ENCODE measurements around the gene MRPL2.

Gene MRPL2

DNA sequence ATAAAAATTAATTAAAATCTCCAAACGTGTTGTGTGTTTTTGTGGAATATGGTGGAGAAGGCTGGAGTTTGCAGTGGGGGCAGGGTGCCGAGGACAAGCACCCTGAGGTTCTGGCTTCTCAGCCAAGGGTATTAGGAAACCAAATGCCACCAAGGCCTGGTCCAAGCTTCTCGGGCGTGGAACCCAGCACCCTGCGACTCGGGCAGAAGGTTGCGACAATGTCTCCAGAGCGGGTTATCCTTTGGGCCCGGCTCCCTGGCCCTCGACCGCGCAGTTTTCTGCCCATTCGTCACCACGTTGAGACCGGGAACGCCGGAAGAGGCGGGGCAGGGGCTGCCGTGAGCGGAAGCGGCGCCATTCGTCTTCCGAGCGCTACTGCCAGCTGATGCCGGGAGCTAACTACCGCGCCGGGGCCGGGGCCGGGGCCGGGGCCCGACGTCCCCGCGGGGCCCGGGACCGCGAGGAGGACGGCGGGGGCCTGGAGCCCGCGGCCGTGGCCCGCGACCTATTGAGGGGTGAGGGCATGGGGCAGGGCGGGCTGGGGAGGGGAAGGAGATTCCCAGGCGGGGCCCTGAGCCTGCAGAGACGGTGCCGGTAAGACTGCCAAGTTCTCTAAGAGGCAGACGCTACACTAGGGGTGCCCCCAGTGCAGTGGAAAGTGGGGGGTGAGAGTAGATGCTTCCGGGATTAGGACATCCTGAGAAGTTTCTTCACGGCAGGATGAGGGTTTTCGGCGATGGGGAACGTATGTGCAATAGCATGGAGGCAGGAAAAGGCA is 37.8 kb downstream of the MRPL2 start, which contains the start of gene RRP36:
TSS of gene RRP36 (plus strand) at position 354 of the 778 bp plus-strand sequence. CDS start at position 386, 32 bp downstream.
- in situ Hi-C loops (cut with MboI; ENCODE audit: low sequenced_read_pairs), result no loop called here

GRCh38 chr6:43020847-43021246 is 38.4 kb downstream of the MRPL2 start:
- in situ Hi-C loops (cut with MboI; ENCODE audit: low sequenced_read_pairs), result no loop called here

DNA sequence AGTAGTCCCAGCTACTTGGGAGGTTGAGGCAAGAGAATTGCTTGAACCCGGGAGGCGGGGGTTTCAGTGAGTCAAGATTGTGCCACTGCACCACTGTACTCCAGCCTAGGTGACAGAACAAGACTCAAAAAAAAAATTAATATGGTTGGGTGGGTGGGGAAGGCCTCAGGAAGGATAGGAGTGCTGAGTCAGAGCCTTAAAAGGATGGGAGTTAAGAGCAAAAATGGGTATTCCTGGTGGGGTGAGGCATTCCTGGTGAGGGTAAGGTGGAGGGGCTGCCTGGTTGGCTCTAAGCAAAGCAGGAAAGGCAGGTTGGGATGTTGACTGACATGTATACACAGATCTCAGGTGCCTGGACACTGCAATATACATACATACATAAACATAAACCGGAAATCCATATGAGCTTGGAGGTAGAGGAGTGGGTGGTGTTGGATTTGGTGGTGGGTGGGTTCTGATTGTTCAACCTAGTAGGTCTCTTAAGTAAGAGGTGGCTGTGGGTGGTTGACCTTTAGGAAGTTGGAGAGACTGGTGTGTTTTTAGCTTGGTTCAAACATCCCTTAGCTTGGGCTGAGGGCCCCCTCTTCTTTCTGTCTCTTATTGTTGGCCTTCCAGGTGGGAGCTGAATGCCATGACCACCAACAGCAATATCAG is 39.1 kb downstream of the MRPL2 start:
- in situ Hi-C loops (cut with MboI; ENCODE audit: low sequenced_read_pairs), result no loop called here

DNA sequence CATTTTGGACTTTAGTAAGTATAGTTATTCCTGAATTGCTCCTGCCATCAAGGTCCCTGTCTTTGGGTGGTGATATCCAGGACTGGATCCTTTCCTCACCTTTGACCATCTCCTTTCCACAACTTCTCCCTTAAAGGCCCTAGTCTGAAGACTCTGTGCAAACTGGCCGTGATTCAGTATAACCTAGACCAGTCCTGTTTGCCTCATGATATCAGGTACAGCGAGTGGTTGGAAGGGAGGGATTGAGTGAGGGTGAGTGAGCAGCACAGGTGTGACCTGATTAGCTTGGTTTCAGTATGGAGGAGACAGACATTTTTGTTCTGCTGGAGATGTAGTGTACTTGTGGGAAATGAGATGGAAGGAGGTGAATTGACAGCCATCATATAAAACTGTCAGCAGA is 40.1 kb downstream of the MRPL2 start:
- in situ Hi-C loops (cut with MboI; ENCODE audit: low sequenced_read_pairs), result no loop called here

- in situ Hi-C loops (cut with MboI; ENCODE audit: low sequenced_read_pairs), result no loop called here
These were observed 42.3 kb downstream of the MRPL2 start for GRCh38 chr6:43016943-43017334.

GRCh38 chr6:43016176-43016942 is 42.9 kb downstream of the MRPL2 start:
- in situ Hi-C loops (cut with MboI; ENCODE audit: low sequenced_read_pairs), result no loop called here

- in situ Hi-C loops (cut with MboI; ENCODE audit: low sequenced_read_pairs), result no loop called here
These were observed 44.8 kb downstream of the MRPL2 start for GRCh38 chr6:43014434-43014909.

- in situ Hi-C loops (cut with MboI; ENCODE audit: low sequenced_read_pairs), result no loop called here
These were observed 45.3 kb downstream of the MRPL2 start, which contains the start of the genes KLHDC3 and MEA1 for GRCh38 chr6:43013843-43014433. Gene KLHDC3, plus strand, starts transcription at chr6:43014249. Its CDS starts 2,944 bp downstream, at chr6:43017193. Gene MEA1, minus strand, starts transcription at chr6:43013946. Its CDS starts 133 bp downstream, at chr6:43013813.

- in situ Hi-C loops (cut with MboI; ENCODE audit: low sequenced_read_pairs), result no loop called here
These were observed 46.0 kb downstream of the MRPL2 start for GRCh38 chr6:43013097-43013842.

- in situ Hi-C loops (cut with MboI; ENCODE audit: low sequenced_read_pairs), result no loop called here
These were observed 46.9 kb downstream of the MRPL2 start for GRCh38 chr6:43012364-43012763.

GRCh38 chr6:43011207-43011606 is 48.0 kb downstream of the MRPL2 start:
- in situ Hi-C loops (cut with MboI; ENCODE audit: low sequenced_read_pairs), result no loop called here

DNA sequence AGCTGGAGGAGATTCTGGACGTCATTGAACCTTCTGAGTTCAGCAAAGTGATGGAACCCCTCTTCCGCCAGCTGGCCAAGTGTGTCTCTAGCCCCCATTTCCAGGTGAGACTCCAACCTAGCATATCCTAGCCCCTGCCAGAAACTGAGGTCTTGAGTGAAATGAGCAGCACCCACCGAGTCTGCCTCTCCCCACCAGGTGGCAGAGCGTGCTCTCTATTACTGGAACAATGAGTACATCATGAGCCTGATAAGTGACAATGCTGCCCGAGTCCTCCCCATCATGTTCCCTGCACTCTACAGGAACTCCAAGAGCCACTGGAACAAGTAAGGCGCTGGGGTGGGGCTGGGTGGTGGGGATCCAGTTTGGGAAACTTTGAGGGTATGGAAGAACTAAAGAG is 50.1 kb downstream of the MRPL2 start:
- in situ Hi-C loops (cut with MboI; ENCODE audit: low sequenced_read_pairs), result no loop called here

DNA sequence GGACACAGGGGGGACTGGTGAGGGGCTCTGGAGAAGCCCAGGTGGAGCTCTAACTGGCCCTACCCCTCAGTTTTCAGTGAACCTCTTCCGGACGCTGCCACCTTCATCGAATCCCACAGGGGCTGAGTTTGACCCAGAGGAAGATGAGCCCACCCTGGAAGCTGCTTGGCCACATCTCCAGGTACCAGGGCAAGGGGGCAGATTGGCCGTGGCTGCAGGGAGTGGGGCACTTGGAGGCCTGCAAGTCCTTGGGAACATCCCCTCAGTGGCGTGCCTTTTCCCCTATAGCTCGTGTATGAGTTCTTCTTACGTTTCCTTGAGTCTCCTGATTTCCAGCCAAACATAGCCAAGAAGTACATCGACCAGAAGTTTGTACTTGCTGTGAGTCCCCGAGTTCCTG is 52.1 kb downstream of the MRPL2 start:
- in situ Hi-C loops (cut with MboI; ENCODE audit: low sequenced_read_pairs), result no loop called here

GRCh38 chr6:43006251-43006650 is 53.0 kb downstream of the MRPL2 start:
- in situ Hi-C loops (cut with MboI; ENCODE audit: low sequenced_read_pairs), result no loop called here

GRCh38 chr6:43005844-43006243 is 53.4 kb downstream of the MRPL2 start:
- in situ Hi-C loops (cut with MboI; ENCODE audit: low sequenced_read_pairs), result no loop called here

Measured in HL-60/S4 (cell line).